Neuronal stem cell (in vitro differentiated cells): ENCODE data around the gene SLK.

Source experiments
- DNase-seq: peaks from one replicate; pipeline ENCODE4 v3.0.0-alpha.2; 2013; ENCODE audit warnings: low spot score
- H2AFZ ChIP-seq: one replicate; pipeline ENCODE4 v1.6.1; 2013; ENCODE audit warnings: mild to moderate bottlenecking, low read length, inconsistent platforms
- H2AK5ac ChIP-seq: 2 replicates; pipeline ENCODE4 v1.6.1; 2013; ENCODE audit warnings: low read depth, mild to moderate bottlenecking, inconsistent platforms, low read length, moderate library complexity, mixed read lengths
- H2BK120ac ChIP-seq: 2 replicates; pipeline ENCODE4 v1.6.1; 2013; ENCODE audit warnings: low read depth, mild to moderate bottlenecking, inconsistent platforms, low read length, moderate library complexity, mixed read lengths
- H2BK12ac ChIP-seq: one replicate; pipeline ENCODE4 v1.6.1; 2013; ENCODE audit warnings: low read length, inconsistent platforms
- H2BK15ac ChIP-seq: 2 replicates; pipeline ENCODE4 v1.6.1; 2013; ENCODE audit warnings: mild to moderate bottlenecking, low read length, inconsistent platforms, mixed read lengths
- H2BK5ac ChIP-seq: one replicate; pipeline ENCODE4 v1.6.1; 2013; ENCODE audit warnings: inconsistent platforms, mild to moderate bottlenecking, low read length, moderate library complexity
- H3K14ac ChIP-seq: one replicate; pipeline ENCODE4 v1.6.1; 2013; ENCODE audit warnings: low read length, inconsistent platforms
- H3K18ac ChIP-seq: 2 replicates; pipeline ENCODE4 v1.6.1; 2013; ENCODE audit warnings: low read length, inconsistent platforms
- H3K23ac ChIP-seq: 2 replicates; pipeline ENCODE4 v1.6.1; 2013; ENCODE audit warnings: low read depth, mild to moderate bottlenecking, mixed read lengths, low read length, inconsistent platforms; ENCODE audit not compliant: poor library complexity
- H3K27ac ChIP-seq: replicated peaks from 3 replicates; pipeline ENCODE4 v1.5.1; 2013; ENCODE audit warnings: low read length, inconsistent platforms
- H3K27me3 ChIP-seq, 3 experiments: 2 replicates each; pipeline ENCODE4 v1.6.1; 2013; ENCODE audit warnings: low read length in 3 of 3, mild to moderate bottlenecking in 2 of 3, inconsistent platforms in 1 of 3, low read depth in 1 of 3, mixed read lengths in 1 of 3, moderate library complexity in 1 of 3; ENCODE audit not compliant: control insufficient read depth in 3 of 3, insufficient read depth in 3 of 3
- H3K36me3 ChIP-seq, 2 donors: replicated peaks in 1 of 2; 2 replicates each; pipeline ENCODE4 v1.6.1; 2013; ENCODE audit warnings: low read length in 2 of 2; ENCODE audit not compliant: control insufficient read depth in 2 of 2, insufficient read depth in 2 of 2
- H3K4ac ChIP-seq: 2 replicates; pipeline ENCODE4 v1.6.1; 2013; ENCODE audit warnings: inconsistent platforms, mild to moderate bottlenecking, low read length, moderate library complexity
- H3K4me1 ChIP-seq, 2 donors: 1 replicate in 1 of 2; 2 replicates in 1 of 2; pipeline ENCODE4 v1.6.1; 2013; ENCODE audit warnings: low read length in 2 of 2, low read depth in 1 of 2; ENCODE audit not compliant: control insufficient read depth in 2 of 2, insufficient read depth in 1 of 2
- H3K4me2 ChIP-seq: one replicate; pipeline ENCODE4 v1.6.1; 2013; ENCODE audit warnings: mild to moderate bottlenecking, low read length, inconsistent platforms; ENCODE audit not compliant: insufficient read depth, poor library complexity, severe bottlenecking
- H3K4me3 ChIP-seq, 2 donors: 2 replicates each; pipeline ENCODE4 v1.5.1; 2013; ENCODE audit warnings: low read length in 2 of 2, mild to moderate bottlenecking in 2 of 2, inconsistent platforms in 1 of 2, moderate library complexity in 1 of 2
- H3K79me1 ChIP-seq: one replicate; pipeline ENCODE4 v1.6.1; 2013; ENCODE audit warnings: low read depth, mild to moderate bottlenecking, inconsistent platforms, low read length, moderate library complexity
- H3K9ac ChIP-seq: one replicate; pipeline ENCODE4 v1.6.1; 2013; ENCODE audit warnings: mild to moderate bottlenecking, low read depth, low read length, inconsistent platforms; ENCODE audit not compliant: poor library complexity
- H3K9me3 ChIP-seq, 2 donors: replicated peaks in 1 of 2; 2 replicates each; pipeline versions ENCODE3 to v1.6.1; 2013; ENCODE audit warnings: low read length in 2 of 2, mild to moderate bottlenecking in 2 of 2, inconsistent platforms in 1 of 2, low read depth in 1 of 2, mixed read lengths in 1 of 2, moderate library complexity in 1 of 2; ENCODE audit not compliant: control insufficient read depth in 2 of 2, insufficient read depth in 1 of 2
- H4K8ac ChIP-seq: one replicate; pipeline ENCODE4 v1.6.1; 2013; ENCODE audit warnings: low read depth, mild to moderate bottlenecking, inconsistent platforms, low read length, moderate library complexity
- H4K91ac ChIP-seq: one replicate; pipeline ENCODE4 v1.6.1; 2013; ENCODE audit warnings: low read length, low read depth, mild to moderate bottlenecking, inconsistent platforms; ENCODE audit not compliant: poor library complexity
- WGBS, 2 donors: extraction: QIAGEN DNeasy Blood & Tissue Kit; methylation state at CpG; one replicate each; pipeline ENCODE4 v1.1.7; 2013; ENCODE audit warnings: missing lambda C conversion rate in 2 of 2, mixed read lengths in 1 of 2; ENCODE audit not compliant: insufficient read length in 2 of 2, insufficient replicate concordance in 1 of 2; ENCODE audit errors: extremely low coverage in 2 of 2; 5-methylcytosine and 5-hydroxymethylcytosine counted together

Gene SLK

DNA sequence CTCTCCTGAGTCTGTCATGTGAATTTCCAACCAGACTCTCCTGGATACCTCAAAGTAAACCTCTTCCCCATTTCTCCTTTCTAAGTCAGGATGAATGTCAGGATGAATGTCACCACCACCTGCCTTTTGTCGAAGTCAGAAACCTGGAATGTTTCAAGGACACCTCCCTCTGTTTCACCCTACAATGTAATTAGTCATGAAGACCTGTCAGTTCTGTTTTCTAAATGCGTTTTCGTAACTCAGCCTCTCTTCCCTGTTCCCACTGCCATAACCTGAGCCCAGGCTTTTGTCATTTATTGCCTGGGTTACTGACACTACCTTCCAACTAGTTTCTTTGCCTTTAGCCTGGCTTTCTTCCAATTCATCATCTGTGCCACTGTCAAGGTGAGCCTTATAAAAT is 43.4 kb upstream of the SLK start:
- H3K9ac ChIP-seq = no peak overlapping the region
- H3K4me2 ChIP-seq = no peak overlapping the region
- H3K23ac ChIP-seq = no peak overlapping the region
- no peaks in the 10 kb centered on the region for H3K27me3 ChIP-seq
- DNase-seq = no peak
- no CpG with 5 or more reads among the region's 3 CpGs for WGBS, 2 donors
- no peak overlapping the region for H2BK120ac ChIP-seq
- peaks cover 2 to 6% of the 10 kb centered on the region in 2 donors for H3K4me1 ChIP-seq
- H3K27ac ChIP-seq = no peak overlapping the region
- H3K79me1 ChIP-seq = no peaks in the 10 kb centered on the region
- no peak overlapping the region for H4K8ac ChIP-seq
- no peak overlapping the region for H3K14ac ChIP-seq
- no peak overlapping the region for H3K18ac ChIP-seq
- no peaks in the 10 kb centered on the region for H3K9me3 ChIP-seq
- no peak overlapping the region for H2AK5ac ChIP-seq
- no peaks in the 10 kb centered on the region for H3K36me3 ChIP-seq
- no peak overlapping the region for H2BK15ac ChIP-seq
- no peak overlapping the region for H3K4ac ChIP-seq
- no peak overlapping the region for H2BK5ac ChIP-seq
- H2BK12ac ChIP-seq = no peak overlapping the region
- no peak overlapping the region for H2AFZ ChIP-seq
- no peak overlapping the region for H3K4me3 ChIP-seq
- no peak overlapping the region for H4K91ac ChIP-seq

DNA sequence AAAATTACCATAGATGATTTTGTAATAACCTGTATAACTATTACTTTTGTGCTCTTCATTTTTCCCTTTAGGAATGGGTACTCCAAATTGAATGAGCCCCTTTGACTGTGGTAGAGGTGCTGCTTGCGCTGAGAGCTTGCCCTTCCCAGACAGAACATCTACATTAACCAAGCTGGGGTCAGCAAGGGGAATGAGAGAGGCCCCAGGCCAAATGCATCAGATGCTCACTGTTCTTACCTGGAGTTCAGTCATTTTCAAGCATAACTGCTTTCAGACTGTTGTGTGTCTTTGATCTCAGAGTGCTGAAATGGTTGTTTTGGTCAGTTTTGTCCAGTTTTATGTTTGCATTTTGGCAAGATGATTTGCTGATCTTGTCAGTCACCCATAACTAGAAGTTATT is 41.3 kb upstream of the SLK start:
- no peak for DNase-seq
- no peak overlapping the region for H2AFZ ChIP-seq
- H2BK120ac ChIP-seq = no peak overlapping the region
- no peak overlapping the region for H2BK12ac ChIP-seq
- no peak overlapping the region for H2AK5ac ChIP-seq
- H2BK15ac ChIP-seq = no peak overlapping the region
- H3K4me2 ChIP-seq = no peak overlapping the region
- H3K27ac ChIP-seq = no peak overlapping the region
- H3K4ac ChIP-seq = no peak overlapping the region
- no peaks in the 10 kb centered on the region for H3K27me3 ChIP-seq
- H3K79me1 ChIP-seq = no peaks in the 10 kb centered on the region
- H3K18ac ChIP-seq = no peak overlapping the region
- no peak overlapping the region for H3K14ac ChIP-seq
- no peak overlapping the region for H4K8ac ChIP-seq
- no peak overlapping the region for H3K9ac ChIP-seq
- H3K36me3 ChIP-seq = no peaks in the 10 kb centered on the region
- H4K91ac ChIP-seq = no peak overlapping the region
- WGBS, 2 donors = no CpG with 5 or more reads among the region's 1 CpG
- H3K4me1 ChIP-seq = peaks cover 2 to 4% of the 10 kb centered on the region in 2 donors
- no peak overlapping the region for H3K23ac ChIP-seq
- no peak overlapping the region for H3K4me3 ChIP-seq
- no peaks in the 10 kb centered on the region for H3K9me3 ChIP-seq
- no peak overlapping the region for H2BK5ac ChIP-seq

DNA sequence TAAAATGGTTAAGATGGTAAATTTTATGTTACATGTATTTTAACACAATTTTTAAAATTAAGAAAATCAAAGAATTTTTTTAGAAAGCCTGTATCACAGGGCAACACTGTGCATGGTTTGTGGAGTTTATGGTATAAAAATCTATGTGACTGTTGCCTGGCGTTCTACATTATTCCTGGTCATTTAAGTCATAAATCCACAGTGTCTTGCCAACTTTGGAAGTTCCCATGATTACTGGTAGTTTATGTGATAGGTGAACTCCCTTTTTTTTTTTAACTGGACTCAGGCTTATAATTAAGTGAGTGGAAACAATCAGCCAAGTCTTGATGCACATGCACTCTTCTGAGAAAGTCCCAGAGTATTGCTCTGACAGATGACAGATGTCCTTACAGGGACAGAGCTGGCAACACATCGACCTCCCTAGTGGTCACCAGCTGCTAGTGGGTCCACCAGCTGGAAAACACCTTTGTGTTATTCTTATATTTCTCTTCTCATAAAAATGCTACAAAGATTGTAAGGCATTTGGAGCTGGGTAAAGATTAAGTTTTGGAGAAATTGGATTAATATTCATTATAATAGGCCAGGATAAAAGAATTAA is 40.1 kb upstream of the SLK start:
- H2BK15ac ChIP-seq = no peak overlapping the region
- no peaks in the 10 kb centered on the region for H3K36me3 ChIP-seq
- no peak overlapping the region for H2BK12ac ChIP-seq
- DNase-seq = no peak
- H3K27ac ChIP-seq = no peak overlapping the region
- no peak overlapping the region for H2BK120ac ChIP-seq
- no peak overlapping the region for H3K18ac ChIP-seq
- no peak overlapping the region for H2AFZ ChIP-seq
- H3K9me3 ChIP-seq = no peaks in the 10 kb centered on the region
- no peak overlapping the region for H3K9ac ChIP-seq
- H3K4ac ChIP-seq = no peak overlapping the region
- no peak overlapping the region for H3K14ac ChIP-seq
- no peak overlapping the region for H2AK5ac ChIP-seq
- no peaks in the 10 kb centered on the region for H3K79me1 ChIP-seq
- H2BK5ac ChIP-seq = no peak overlapping the region
- H4K91ac ChIP-seq = no peak overlapping the region
- H3K4me3 ChIP-seq = no peak overlapping the region
- H3K23ac ChIP-seq = no peak overlapping the region
- WGBS, 2 donors = no CpG with 5 or more reads among the region's 2 CpGs
- peaks cover 1 to 2% of the 10 kb centered on the region in 2 donors for H3K4me1 ChIP-seq
- H4K8ac ChIP-seq = no peak overlapping the region
- H3K4me2 ChIP-seq = no peak overlapping the region
- no peaks in the 10 kb centered on the region for H3K27me3 ChIP-seq

DNA sequence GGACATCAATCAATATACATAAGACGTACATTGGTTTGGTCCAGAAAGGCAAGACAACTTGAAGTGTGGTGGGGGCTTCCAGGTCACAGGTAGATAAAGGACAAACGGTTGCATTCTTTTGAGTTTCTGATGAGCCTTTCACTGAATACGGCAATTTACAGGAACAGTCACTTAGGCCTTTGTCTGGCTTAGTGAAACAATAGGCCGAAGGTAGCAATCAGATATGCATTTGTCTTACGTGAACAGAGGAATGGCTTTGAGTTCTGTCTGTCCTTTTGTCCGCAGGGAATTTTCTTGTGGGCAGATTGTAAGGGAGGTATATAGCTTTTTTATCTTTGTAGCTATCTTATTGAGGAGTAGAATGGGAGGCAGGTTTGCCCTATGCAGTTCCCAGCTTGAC is 38.2 kb upstream of the SLK start:
- Histone ChIP-seq H3K4me2 (no peak overlapping the region), H3K14ac (no peak overlapping the region), H2AFZ (no peak overlapping the region), H2BK12ac (no peak overlapping the region), H2BK15ac (no peak overlapping the region), H3K9ac (no peak overlapping the region), H4K91ac (no peak overlapping the region), H3K4me1 (no peaks in the 10 kb centered on the region), H2AK5ac (no peak overlapping the region), H3K4ac (no peak overlapping the region), H2BK120ac (no peak overlapping the region), H3K36me3 (no peaks in the 10 kb centered on the region), H3K23ac (no peak overlapping the region), H2BK5ac (no peak overlapping the region), H3K9me3 (no peaks in the 10 kb centered on the region), H3K79me1 (no peaks in the 10 kb centered on the region), H3K27me3 (peaks cover 0 to 7% (median 0%) of the 10 kb centered on the region in 3 experiments), H3K4me3 (no peak overlapping the region), H3K18ac (no peak overlapping the region), H4K8ac (no peak overlapping the region), H3K27ac (no peak overlapping the region)
- WGBS, 2 donors = no CpG with 5 or more reads among the region's 6 CpGs
- DNase-seq = no peak
